ENCODE data around the gene NIN. TPM values are rescaled to one million over a fixed set of nuclear protein-coding genes. Genes with fewer than 3 reads are reported as not detected.

The NIN gene
- total and polyA plus RNA-seq, 4 donors, result 1.7 to 11.1 (median 4.0) TPM

- peaks cover 0 to 28% (median 12%) of the 10 kb centered on the region in 4 donors for H3K4me1 ChIP-seq (ENCODE audit: control insufficient read depth in 4 of 4, insufficient read depth in 4 of 4, low read length in 3 of 4)
- peak overlapping the region; percentile 40 to 63 for H3K27ac ChIP-seq (ENCODE audit: low read depth in 1 of 2, low read length in 2 of 2)
- H3K4me3 ChIP-seq (ENCODE audit: low read depth in 1 of 3, low read length in 3 of 3), result peak overlapping the region; percentile 30 to 96 (median 77)
- no peaks in the 10 kb centered on the region for H3K9me3 ChIP-seq (ENCODE audit: control insufficient read depth in 4 of 4, low read length in 3 of 4)
- peak overlapping the region; percentile 25 to 42 for H3K9ac ChIP-seq (ENCODE audit: low read depth in 1 of 2, low read length in 2 of 2)
- H3K27me3 ChIP-seq (ENCODE audit: control insufficient read depth in 4 of 4, insufficient read depth in 4 of 4, low read length in 3 of 4), result no peaks in the 10 kb centered on the region
- no peak for DNase-seq (ENCODE audit: low spot score)
- H3K36me3 ChIP-seq (ENCODE audit: control insufficient read depth in 4 of 4, insufficient read depth in 3 of 4, low read depth in 1 of 4, low read length in 3 of 4), result no peaks in the 10 kb centered on the region
- WGBS, result 31% methylated on average over 10 of the region's 10 CpGs
- no peak for TF ChIP-seq RXRA (IDR thresholded peaks at IDR 0.05)
Measured at GRCh38 chr14:50831726-50832168, 785 bp upstream of the NIN start.

- H3K9ac ChIP-seq (ENCODE audit: low read depth in 1 of 2, low read length in 2 of 2), result no peak overlapping the region
- peak overlapping the region; percentile 67 to 71 for H3K27ac ChIP-seq (ENCODE audit: low read depth in 1 of 2, low read length in 2 of 2)
- H3K27me3 ChIP-seq (ENCODE audit: control insufficient read depth in 4 of 4, insufficient read depth in 4 of 4, low read length in 3 of 4), result no peaks in the 10 kb centered on the region
- no peaks in the 10 kb centered on the region for H3K36me3 ChIP-seq (ENCODE audit: control insufficient read depth in 4 of 4, insufficient read depth in 3 of 4, low read depth in 1 of 4, low read length in 3 of 4)
- no peaks in the 10 kb centered on the region for H3K9me3 ChIP-seq (ENCODE audit: control insufficient read depth in 4 of 4, low read length in 3 of 4)
- H3K4me1 ChIP-seq (ENCODE audit: control insufficient read depth in 4 of 4, insufficient read depth in 4 of 4, low read length in 3 of 4), result peaks cover 0 to 28% (median 12%) of the 10 kb centered on the region in 4 donors
- H3K4me3 ChIP-seq (ENCODE audit: low read depth in 1 of 3, low read length in 3 of 3), result peak overlapping the region; percentile 60 to 96 (median 71)
- no peak for TF ChIP-seq CTCF (IDR thresholded peaks at IDR 0.05; ENCODE audit: low read depth, low read length, missing input control)
- TF ChIP-seq REST (IDR thresholded peaks at IDR 0.05), result no peak
- no peak for TF ChIP-seq HNF4G (IDR thresholded peaks at IDR 0.05)
- no peak for TF ChIP-seq SP1 (IDR thresholded peaks at IDR 0.05)
- no peak for TF ChIP-seq MAX (IDR thresholded peaks at IDR 0.05)
- under 1% methylated on average over 93 of the region's 93 CpGs for WGBS
- peak; percentile 52 for DNase-seq (ENCODE audit: low spot score)
Measured at GRCh38 chr14:50830044-50830931, 674 bp downstream of the NIN start.

- Histone ChIP-seq H3K27ac (ENCODE audit: low read depth in 1 of 2, low read length in 2 of 2) (peak overlapping the region in 1 of 2 donors; percentile 67), H3K36me3 (ENCODE audit: control insufficient read depth in 4 of 4, insufficient read depth in 3 of 4, low read depth in 1 of 4, low read length in 3 of 4) (no peaks in the 10 kb centered on the region), H3K4me3 (ENCODE audit: low read depth in 1 of 3, low read length in 3 of 3) (peak overlapping the region in 2 of 3 donors; percentile 71 to 96), H3K27me3 (ENCODE audit: control insufficient read depth in 4 of 4, insufficient read depth in 4 of 4, low read length in 3 of 4) (no peaks in the 10 kb centered on the region), H3K9me3 (ENCODE audit: control insufficient read depth in 4 of 4, low read length in 3 of 4) (no peaks in the 10 kb centered on the region), H3K4me1 (ENCODE audit: control insufficient read depth in 4 of 4, insufficient read depth in 4 of 4, low read length in 3 of 4) (peaks cover 0 to 23% (median 12%) of the 10 kb centered on the region in 4 donors), H3K9ac (ENCODE audit: low read depth in 1 of 2, low read length in 2 of 2) (no peak overlapping the region)
- TF ChIP-seq ATF3 (IDR thresholded peaks at IDR 0.05) (no peak), CTCF (IDR thresholded peaks at IDR 0.05; ENCODE audit: low read depth, low read length, missing input control) (no peak), HNF4G (IDR thresholded peaks at IDR 0.05) (no peak), JUND (IDR thresholded peaks at IDR 0.05) (no peak), RAD21 (IDR thresholded peaks at IDR 0.05) (no peak), EGR1 (IDR thresholded peaks at IDR 0.05; ENCODE audit: low read depth in 2 of 2) (no peak)
- WGBS, result 40% methylated on average over 14 of the region's 14 CpGs
- no peak for DNase-seq (ENCODE audit: low spot score)
Measured at GRCh38 chr14:50829489-50830043, 1.4 kb downstream of the NIN start.

Measured in liver (tissue), 9 donors.